ENCODE results near the gene CFAP61.
"Not testable (repeated sequence)": the region's sequence is repeated elsewhere in the genome, so short reads cannot be mapped to it uniquely, and the experiment has no call there.

Gene CFAP61

DNA sequence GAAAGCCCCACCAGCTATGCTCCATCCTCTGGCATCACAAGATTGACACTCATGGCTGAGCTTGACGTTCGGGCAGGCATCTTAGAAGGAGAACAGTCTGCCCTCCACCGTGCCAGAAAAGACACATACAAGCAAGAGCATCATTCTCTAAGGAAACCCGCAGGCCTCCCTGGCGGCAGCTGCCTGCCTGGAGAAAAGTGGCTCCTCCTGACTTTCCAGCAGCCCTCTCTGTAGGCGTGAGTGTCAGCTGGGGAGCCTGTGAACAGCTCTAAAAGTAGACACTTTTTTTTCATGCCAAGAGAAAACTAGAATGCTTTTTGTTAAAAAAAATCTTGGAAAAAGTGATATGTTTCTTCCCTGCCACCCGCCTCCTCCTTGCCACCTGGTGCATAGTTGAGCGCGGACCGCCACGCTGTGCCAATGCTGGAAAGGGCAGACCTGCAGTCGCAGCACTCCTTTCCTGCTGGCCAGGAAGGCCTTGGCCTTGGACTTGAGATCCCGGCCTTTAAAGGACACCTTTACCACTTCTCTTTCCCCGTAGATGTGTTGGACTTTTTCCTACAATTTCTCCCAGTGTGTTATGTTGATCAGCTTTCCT is 285.9 kb downstream of the CFAP61 start:
- Mint-ChIP-seq H3K27ac (no peak overlapping the region), H3K9me3 (peaks cover 3 to 11% of the 10 kb centered on the region in 2 donors), H3K36me3 (ENCODE audit: insufficient read depth) (no peaks in the 10 kb centered on the region), H3K4me3 (no peak overlapping the region), H3K27me3 (peaks cover 10 to 23% of the 10 kb centered on the region in 2 donors), H3K4me1 (ENCODE audit: low read depth in 2 of 2) (no peaks in the 10 kb centered on the region)
- DNase-seq (no peak), ATAC-seq (replicated peaks) (no peak)

DNA sequence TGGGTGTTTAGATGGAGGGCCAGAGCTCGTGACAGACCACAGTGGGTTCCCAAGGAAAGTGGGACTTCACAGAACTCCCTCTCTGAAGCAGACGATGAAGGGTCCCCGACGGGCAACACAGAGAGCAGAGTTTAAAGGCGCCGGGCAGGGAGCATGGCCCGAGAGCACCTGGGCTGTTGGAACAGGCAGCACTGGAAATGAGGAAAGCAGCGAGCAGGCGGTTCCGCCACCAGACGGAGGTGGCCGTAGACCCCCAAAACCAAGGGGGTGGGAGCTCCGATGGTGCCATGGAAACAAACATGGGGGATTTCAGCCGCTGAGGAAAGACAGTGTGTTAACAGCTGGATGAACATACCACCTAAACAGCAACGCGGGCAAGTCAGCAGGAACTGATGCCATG is 288.1 kb downstream of the CFAP61 start:
- Mint-ChIP-seq H3K9me3 (peaks cover 3 to 11% of the 10 kb centered on the region in 2 donors), H3K4me3 (no peak overlapping the region), H3K36me3 (ENCODE audit: insufficient read depth) (no peaks in the 10 kb centered on the region), H3K4me1 (ENCODE audit: low read depth in 2 of 2) (no peaks in the 10 kb centered on the region), H3K27ac (no peak overlapping the region), H3K27me3 (peaks cover 19 to 31% of the 10 kb centered on the region in 2 donors)
- no peak for ATAC-seq (replicated peaks)
- no peak for DNase-seq

DNA sequence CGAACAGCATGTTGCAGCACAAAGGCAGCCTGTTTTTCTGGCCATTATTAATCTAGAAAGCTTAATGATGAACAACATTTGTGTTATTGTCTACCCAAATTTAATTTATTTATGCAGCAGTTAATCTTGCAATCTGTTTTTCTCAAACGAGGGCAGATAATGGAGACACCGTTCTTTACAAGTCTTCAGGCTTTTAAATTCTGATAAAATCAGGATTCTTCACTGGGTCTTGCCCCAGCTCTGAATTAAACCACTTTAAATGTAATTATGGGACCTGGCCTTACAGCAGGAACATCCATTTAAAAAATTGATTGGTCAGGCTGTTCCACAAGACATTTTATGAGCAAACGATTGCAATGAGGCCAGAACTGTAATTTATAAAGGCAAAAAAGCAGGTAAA is 289.0 kb downstream of the CFAP61 start:
- H3K27ac Mint-ChIP-seq = no peak overlapping the region
- H3K4me3 Mint-ChIP-seq = no peak overlapping the region
- ATAC-seq (replicated peaks) (no peak), DNase-seq (no peak)
- no peaks in the 10 kb centered on the region for H3K36me3 Mint-ChIP-seq (ENCODE audit: insufficient read depth)
- H3K4me1 Mint-ChIP-seq (ENCODE audit: low read depth in 2 of 2) = no peaks in the 10 kb centered on the region
- peaks cover 3 to 11% of the 10 kb centered on the region in 2 donors for H3K9me3 Mint-ChIP-seq
- H3K27me3 Mint-ChIP-seq = peaks cover 19 to 26% of the 10 kb centered on the region in 2 donors

DNA sequence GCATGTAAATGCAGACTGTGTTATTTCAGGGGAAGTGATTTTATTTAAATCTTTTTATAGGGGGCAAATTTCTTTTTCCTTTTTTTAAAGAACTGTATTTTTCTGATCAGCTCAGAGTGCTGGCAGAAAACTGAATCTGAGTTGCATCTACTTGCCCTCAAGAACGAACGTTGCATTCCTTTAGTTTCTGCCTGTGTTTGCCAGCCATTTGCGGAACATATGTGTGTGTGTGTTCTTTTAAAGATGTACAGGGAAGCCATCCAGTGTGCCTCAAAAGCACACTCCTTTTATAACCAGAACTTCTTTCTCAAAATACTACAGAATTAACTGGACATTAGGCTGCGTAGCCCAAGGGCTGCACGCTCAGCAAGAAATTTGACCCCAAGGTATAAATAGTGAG is 289.7 kb downstream of the CFAP61 start:
- Mint-ChIP-seq H3K27me3 (peaks cover 19 to 26% of the 10 kb centered on the region in 2 donors), H3K4me1 (ENCODE audit: low read depth in 2 of 2) (no peaks in the 10 kb centered on the region), H3K36me3 (ENCODE audit: insufficient read depth) (no peaks in the 10 kb centered on the region), H3K27ac (no peak overlapping the region), H3K9me3 (peaks cover under 1 to 6% of the 10 kb centered on the region in 2 donors), H3K4me3 (no peak overlapping the region)
- no peak for ATAC-seq (replicated peaks)
- no peak for DNase-seq

DNA sequence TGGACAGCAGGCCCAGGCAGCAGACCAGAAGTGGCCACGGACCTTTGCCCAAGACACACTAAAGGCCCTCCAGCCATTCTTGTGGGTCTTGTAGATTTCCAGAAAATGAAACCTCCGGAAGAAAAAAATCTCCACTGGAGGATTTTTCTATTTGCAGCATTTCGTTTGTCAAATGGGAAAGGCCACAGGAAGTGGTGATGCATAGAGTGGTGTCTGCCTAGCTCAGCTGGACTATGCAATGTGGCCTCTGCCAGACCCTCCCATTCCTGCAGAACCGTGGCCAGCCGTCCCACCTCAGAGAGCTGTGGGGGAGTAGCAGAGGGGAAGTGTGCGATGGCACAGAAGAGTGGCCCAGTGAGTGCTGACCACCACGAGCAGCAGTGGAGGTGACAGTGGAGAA is 291.6 kb downstream of the CFAP61 start:
- peaks cover 30% of the 10 kb centered on the region in 2 donors for H3K27me3 Mint-ChIP-seq
- H3K27ac Mint-ChIP-seq = no peak overlapping the region
- H3K4me3 Mint-ChIP-seq = no peak overlapping the region
- no peaks in the 10 kb centered on the region for H3K36me3 Mint-ChIP-seq (ENCODE audit: insufficient read depth)
- H3K9me3 Mint-ChIP-seq = no peaks in the 10 kb centered on the region
- no peak for ATAC-seq (replicated peaks)
- H3K4me1 Mint-ChIP-seq (ENCODE audit: low read depth in 2 of 2) = no peaks in the 10 kb centered on the region
- no peak for DNase-seq

DNA sequence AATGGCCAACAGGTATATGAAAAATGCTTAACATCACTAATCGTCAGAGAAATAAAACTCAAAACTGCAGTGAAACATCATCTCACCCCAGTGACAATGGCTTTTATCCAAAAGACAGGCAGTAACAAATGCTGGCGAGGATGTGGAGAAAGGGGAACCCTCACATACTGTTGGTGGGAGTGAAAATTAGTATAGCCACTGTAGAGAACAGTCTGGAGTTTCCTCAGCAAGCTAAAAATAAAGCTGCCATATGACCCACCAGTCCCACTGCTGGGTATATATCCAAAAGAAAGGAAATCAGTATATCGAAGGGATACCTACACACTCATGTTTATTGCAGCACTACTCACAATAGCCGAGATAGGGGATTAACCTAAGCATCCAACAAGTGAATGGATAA is 292.1 kb downstream of the CFAP61 start:
- peaks cover 35 to 36% of the 10 kb centered on the region in 2 donors for H3K27me3 Mint-ChIP-seq
- H3K27ac Mint-ChIP-seq = no peak overlapping the region
- no peak for ATAC-seq (replicated peaks)
- H3K36me3 Mint-ChIP-seq (ENCODE audit: insufficient read depth) = no peaks in the 10 kb centered on the region
- DNase-seq = no peak
- no peak overlapping the region for H3K4me3 Mint-ChIP-seq
- H3K4me1 Mint-ChIP-seq (ENCODE audit: low read depth in 2 of 2) = no peaks in the 10 kb centered on the region
- H3K9me3 Mint-ChIP-seq = no peaks in the 10 kb centered on the region

DNA sequence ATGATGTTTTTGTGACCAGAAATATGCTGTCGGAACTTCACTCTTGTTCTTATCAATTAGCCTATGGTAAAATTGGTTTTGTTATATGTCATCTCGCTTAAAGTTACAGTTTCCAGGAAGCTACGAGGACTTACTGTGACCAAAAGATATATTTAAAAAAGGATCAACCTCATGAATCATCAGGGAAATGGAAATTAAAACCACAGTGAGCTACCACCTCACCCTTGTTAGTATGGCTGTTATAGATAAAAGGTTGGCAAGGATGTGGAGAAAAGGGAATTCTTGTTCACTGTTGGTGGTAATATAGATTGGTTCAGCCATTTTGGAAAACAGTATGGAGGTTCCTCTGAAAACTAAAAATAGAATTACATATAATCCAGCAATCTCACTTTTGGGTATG is 301.2 kb downstream of the CFAP61 start:
- Mint-ChIP-seq H3K36me3 (ENCODE audit: insufficient read depth) (no peaks in the 10 kb centered on the region), H3K9me3 (peaks cover 0 to 2% of the 10 kb centered on the region in 2 donors), H3K27me3 (peaks cover 37 to 53% of the 10 kb centered on the region in 2 donors), H3K4me1 (ENCODE audit: low read depth in 2 of 2) (no peaks in the 10 kb centered on the region), H3K4me3 (no peak overlapping the region), H3K27ac (peak overlapping the region; percentile 71 to 75)
- DNase-seq = no peak
- no peak for ATAC-seq (replicated peaks)

DNA sequence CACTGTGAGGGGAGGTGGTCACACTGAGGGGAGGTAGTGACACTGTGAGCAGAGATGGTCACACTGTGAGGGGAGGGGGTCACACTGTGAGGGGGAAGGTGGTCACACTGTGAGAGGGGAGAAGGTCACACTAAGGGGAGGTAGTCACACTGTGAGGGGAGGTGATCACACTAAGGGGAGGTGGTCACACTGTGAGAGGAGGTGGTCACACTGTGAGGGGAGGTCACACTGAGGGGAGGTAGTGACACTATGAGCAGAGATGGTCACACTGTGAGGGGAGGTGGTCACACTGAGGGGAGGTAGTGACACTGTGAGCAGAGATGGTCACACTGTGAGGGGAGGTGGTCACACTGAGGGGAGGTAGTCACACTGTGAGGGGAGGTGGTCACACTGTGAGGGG is 303.2 kb downstream of the CFAP61 start:
- H3K9me3 Mint-ChIP-seq; H3K4me3 Mint-ChIP-seq; H3K36me3 Mint-ChIP-seq (ENCODE audit: insufficient read depth); DNase-seq; H3K27ac Mint-ChIP-seq; ATAC-seq (replicated peaks): not testable (repeated sequence)
- peaks cover 29 to 47% of the 10 kb centered on the region in 2 donors for H3K27me3 Mint-ChIP-seq
- peaks cover 7 to 11% of the 10 kb centered on the region in 2 donors for H3K4me1 Mint-ChIP-seq (ENCODE audit: low read depth in 2 of 2)

DNA sequence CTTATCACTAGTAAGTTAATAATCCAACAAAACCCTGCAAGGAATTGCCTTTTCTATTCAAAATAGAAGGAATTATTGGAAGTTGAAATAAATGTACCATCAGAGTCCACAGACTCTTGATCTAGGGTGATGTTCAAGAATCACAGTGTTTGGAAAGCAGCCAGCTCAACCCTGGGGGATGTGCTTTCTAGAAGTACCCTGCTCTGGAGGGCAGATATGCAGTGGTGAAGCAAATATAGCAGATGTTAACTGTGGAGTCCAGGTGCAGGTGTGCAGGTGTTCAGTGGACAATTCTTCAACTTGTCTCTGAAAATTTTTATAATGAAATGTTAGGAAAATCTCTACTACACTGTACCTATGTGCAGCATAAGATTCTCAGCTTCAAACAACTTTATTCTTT is 306.5 kb downstream of the CFAP61 start:
- no peak for ATAC-seq (replicated peaks)
- H3K4me1 Mint-ChIP-seq (ENCODE audit: low read depth in 2 of 2) = peaks cover 17 to 29% of the 10 kb centered on the region in 2 donors
- peaks cover 0 to 2% of the 10 kb centered on the region in 2 donors for H3K9me3 Mint-ChIP-seq
- H3K4me3 Mint-ChIP-seq = no peak overlapping the region
- peaks cover 37 to 55% of the 10 kb centered on the region in 2 donors for H3K27me3 Mint-ChIP-seq
- H3K27ac Mint-ChIP-seq = no peak overlapping the region
- no peaks in the 10 kb centered on the region for H3K36me3 Mint-ChIP-seq (ENCODE audit: insufficient read depth)
- DNase-seq = no peak

DNA sequence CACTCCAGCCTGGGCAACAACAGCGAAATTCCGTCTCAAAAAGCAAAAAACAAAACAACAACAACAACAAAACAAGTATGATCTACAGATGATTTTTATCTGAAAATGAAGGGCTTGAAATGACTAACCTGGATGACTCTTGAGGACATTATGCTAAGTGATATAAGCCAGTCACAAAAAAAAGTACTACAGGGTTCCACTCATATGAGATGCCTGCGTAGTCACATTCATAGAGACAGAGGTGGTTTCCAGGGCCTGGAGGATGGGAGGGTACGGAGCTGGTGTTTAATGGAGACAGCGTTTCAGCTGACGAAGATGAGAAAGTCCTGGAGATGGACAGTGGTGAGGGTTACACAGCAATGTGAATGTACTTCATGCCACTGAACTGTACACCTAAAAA is 307.3 kb downstream of the CFAP61 start:
- Mint-ChIP-seq H3K27me3 (peaks cover 41 to 57% of the 10 kb centered on the region in 2 donors), H3K9me3 (no peaks in the 10 kb centered on the region)

DNA sequence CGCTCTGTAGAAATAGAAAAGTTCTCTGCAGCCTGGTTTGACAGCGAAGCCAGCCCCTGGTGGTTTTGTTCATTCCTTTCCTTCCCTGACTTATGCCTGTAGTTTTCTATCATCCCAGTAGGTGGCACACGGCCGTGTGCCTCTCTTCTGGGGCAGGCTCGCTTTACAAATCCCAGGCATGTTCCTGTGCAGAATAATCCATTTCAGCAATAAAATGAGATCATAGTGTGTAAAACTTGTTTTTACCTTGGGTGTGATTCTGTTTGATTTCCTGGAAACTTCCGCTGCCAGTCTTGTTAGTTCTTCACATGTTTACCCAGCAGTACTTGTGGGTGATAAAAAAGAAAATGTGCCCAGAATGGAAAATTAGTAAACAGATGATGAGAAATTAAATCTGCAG is 308.1 kb downstream of the CFAP61 start:
- peak; percentile 74 for ATAC-seq (replicated peaks)
- Mint-ChIP-seq H3K27me3 (peaks cover 49 to 62% of the 10 kb centered on the region in 2 donors), H3K4me3 (peak overlapping the region; percentile 76 to 80), H3K9me3 (no peaks in the 10 kb centered on the region), H3K4me1 (ENCODE audit: low read depth in 2 of 2) (peaks cover 21 to 34% of the 10 kb centered on the region in 2 donors), H3K27ac (no peak overlapping the region), H3K36me3 (ENCODE audit: insufficient read depth) (peaks cover 3% of the 10 kb centered on the region)
- no peak for DNase-seq

More for the DNA sequence above, 307.3 kb downstream of the CFAP61 start:
- Mint-ChIP-seq H3K4me1 (ENCODE audit: low read depth in 2 of 2) (peaks cover 21 to 32% of the 10 kb centered on the region in 2 donors), H3K36me3 (ENCODE audit: insufficient read depth) (no peaks in the 10 kb centered on the region), H3K27ac (peak overlapping the region in 1 of 2 donors; percentile 65), H3K4me3 (peak overlapping the region; percentile 44 to 76)
- DNase-seq (no peak), ATAC-seq (replicated peaks) (no peak)

DNA sequence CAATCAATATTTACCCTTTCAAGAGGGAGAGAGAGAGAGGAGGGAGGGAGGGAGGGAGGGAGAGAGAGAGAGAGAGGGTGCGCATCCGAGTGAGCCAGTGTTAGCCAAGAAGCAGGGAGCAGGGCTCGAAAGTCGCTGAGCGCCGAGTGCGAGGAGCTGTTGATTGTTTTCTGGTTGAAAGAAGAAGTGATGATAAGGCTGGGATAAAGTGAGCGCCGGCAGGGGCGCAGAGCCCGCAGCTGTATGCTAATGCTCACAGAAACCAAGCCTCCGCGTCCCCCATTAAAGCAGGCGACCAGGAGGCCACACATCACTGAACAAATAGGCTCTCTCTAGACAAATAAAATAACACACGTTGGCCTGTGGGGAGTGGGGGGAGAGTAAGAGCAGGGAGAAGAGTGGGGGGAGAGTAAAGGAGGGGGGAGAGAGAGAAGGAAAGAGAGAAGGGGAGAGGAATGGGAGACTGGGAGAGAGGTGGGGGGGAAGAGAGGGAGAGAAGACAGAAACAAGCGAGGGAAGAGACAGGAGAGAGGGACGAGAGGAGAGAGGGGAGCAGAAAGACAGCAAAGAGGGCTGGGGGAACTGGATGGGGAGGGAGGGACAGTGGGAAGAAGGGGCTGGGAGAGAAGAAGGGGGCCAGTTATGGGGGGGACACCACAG is 310.6 kb downstream of the CFAP61 start:
- ATAC-seq (replicated peaks) = no peak

DNA sequence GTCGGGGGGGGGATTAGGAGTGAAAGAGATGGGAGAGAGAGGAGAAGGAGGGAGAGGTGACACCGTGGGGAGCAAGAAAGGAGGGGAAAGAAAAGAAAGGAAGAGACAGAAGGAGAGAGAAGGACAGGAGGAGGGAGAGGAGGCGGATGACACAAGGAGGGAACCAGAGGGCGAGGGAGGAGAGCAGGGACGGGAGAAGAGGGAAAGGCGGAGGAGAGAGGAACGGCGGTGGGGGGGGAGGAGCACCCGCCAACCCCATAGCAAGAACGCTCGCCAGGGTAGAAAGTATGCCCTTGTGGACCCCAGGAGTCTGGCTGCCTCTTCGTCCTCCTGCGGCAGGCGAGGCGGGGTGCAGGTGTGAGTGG is 311.1 kb downstream of the CFAP61 start:
- Mint-ChIP-seq H3K27me3 (peaks cover 65 to 85% of the 10 kb centered on the region in 2 donors), H3K36me3 (ENCODE audit: insufficient read depth) (peaks cover 3% of the 10 kb centered on the region), H3K4me3 (peak overlapping the region; percentile 9 to 21), H3K27ac (no peak overlapping the region), H3K4me1 (ENCODE audit: low read depth in 2 of 2) (peaks cover 23 to 40% of the 10 kb centered on the region in 2 donors), H3K9me3 (no peaks in the 10 kb centered on the region)
- ATAC-seq (replicated peaks) (no peak), DNase-seq (no peak)

More for the DNA sequence above, 310.6 kb downstream of the CFAP61 start:
- Mint-ChIP-seq H3K27ac (no peak overlapping the region), H3K9me3 (no peaks in the 10 kb centered on the region), H3K27me3 (peaks cover 65 to 85% of the 10 kb centered on the region in 2 donors), H3K4me3 (peak overlapping the region; percentile 9 to 21), H3K36me3 (ENCODE audit: insufficient read depth) (peaks cover 3% of the 10 kb centered on the region), H3K4me1 (ENCODE audit: low read depth in 2 of 2) (peaks cover 23 to 40% of the 10 kb centered on the region in 2 donors)
- no peak for DNase-seq

Measured in effector memory CD8-positive, alpha-beta T cell (primary cell).